Hepatocyte (in vitro differentiated cells): ENCODE data around the gene PRPS2.

ENCODE experiments used
- CTCF ChIP-seq: fragments of 200-600 bp; sonication (generic); IDR thresholded peaks from 2 replicates; pipeline ENCODE4 v1.5.1; 2016; ENCODE audit warnings: antibody characterized with exemption, mild to moderate bottlenecking; ENCODE audit not compliant: poor library complexity
- EZH2 ChIP-seq: fragments of 200-600 bp; sonication (generic); IDR thresholded peaks from 2 replicates; pipeline ENCODE4 v1.6.1; 2016; ENCODE audit warnings: antibody characterized with exemption, mild to moderate bottlenecking, borderline replicate concordance
- EZH2phosphoT487 ChIP-seq: fragments of 200-600 bp; sonication (generic); IDR thresholded peaks from one replicate; pipeline ENCODE4 v1.6.1; 2018; ENCODE audit warnings: antibody characterized with exemption, mild to moderate bottlenecking, low read depth, moderate library complexity; ENCODE audit not compliant: unreplicated experiment, severe bottlenecking

- TF ChIP-seq CTCF, result no peak
- no peak for TF ChIP-seq EZH2
- TF ChIP-seq EZH2phosphoT487, result no peak
Observed at GRCh38 chrX:12868747-12869146, 77.5 kb downstream of the PRPS2 start.
